AG04450 (cell line): ENCODE data around the gene NRBP1. TPM values are rescaled to one million over a fixed set of nuclear protein-coding genes. Genes with fewer than 3 reads are reported as not detected.

Experiments used
- CTCF ChIA-PET: fragments of 300-600, 350-600 bp; formaldehyde crosslinking; extraction: SDS; loops from one replicate; lab custom pipeline; 2022; ENCODE audit warnings: antibody characterized with exemption, inconsistent platforms; lab: Charles Lee
- POLR2A ChIA-PET: fragments of 350-600 bp; formaldehyde crosslinking; extraction: SDS; loops from one replicate; lab custom pipeline; 2021; ENCODE audit warnings: antibody characterized with exemption, inconsistent platforms; lab: Yijun Ruan, JAX
- DNase-seq: peaks from one replicate; pipeline ENCODE4 v3.0.0-alpha.2; 2011; ENCODE audit warnings: low read depth, low spot score
- H3K27ac ChIP-seq: one replicate; pipeline ENCODE4 v1.5.1; 2012; ENCODE audit warnings: low read depth, low read length, control low read depth
- H3K27me3 ChIP-seq: one replicate; pipeline ENCODE4 v1.6.0; 2012; ENCODE audit warnings: low read length; ENCODE audit not compliant: control insufficient read depth, insufficient read depth
- H3K4me3 ChIP-seq: 2 replicates; pipeline ENCODE4 v1.5.1; 2011; ENCODE audit warnings: mild to moderate bottlenecking, low read depth, low read length, control low read depth
- H3K9me3 ChIP-seq: 2 replicates; pipeline ENCODE4 v1.5.1; 2012; ENCODE audit warnings: low read length; ENCODE audit not compliant: control insufficient read depth, insufficient read depth
- polyA plus RNA-seq: library from polyadenylated mRNA; depleted of rRNA; stranded (reverse); fragments of >200 nt; gene quantifications from 2 replicates; pipeline ENCODE4 v1.2.3, GENCODE V29; 2011
- TF ChIP-seq, protein P1 (sequence below): IDR thresholded peaks from 2 replicates; pipeline ENCODE4 v1.5.1; 2011; ENCODE audit warnings: low read depth, low read length, control low read depth, inconsistent platforms

Gene NRBP1
- polyA plus RNA-seq, 1 experiment: 181 TPM

DNA sequence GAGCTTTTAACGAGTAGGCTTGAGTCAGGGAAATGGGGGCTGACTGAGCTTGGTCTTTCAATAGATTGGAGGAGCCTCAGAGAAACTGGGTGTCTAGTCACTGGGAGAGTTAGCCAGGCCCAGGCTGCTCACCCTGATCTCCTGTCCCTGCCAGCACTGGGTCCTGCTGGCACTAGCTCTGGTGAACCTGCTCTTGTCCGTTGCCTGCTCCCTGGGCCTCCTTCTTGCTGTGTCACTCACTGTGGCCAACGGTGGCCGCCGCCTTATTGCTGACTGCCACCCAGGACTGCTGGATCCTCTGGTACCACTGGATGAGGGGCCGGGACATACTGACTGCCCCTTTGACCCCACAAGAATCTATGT, 14.5 kb downstream of the NRBP1 start:
- CTCF ChIA-PET: no interaction called here
- POLR2A ChIA-PET: no interaction called here

GRCh38 chr2:27445155-27445554, 16.7 kb downstream of the NRBP1 start:
- Histone ChIP-seq H3K4me3 (no peak overlapping the region), H3K27me3 (no peaks in the 10 kb centered on the region), H3K27ac (no peak overlapping the region), H3K9me3 (no peaks in the 10 kb centered on the region)
- DNase-seq: no peak
- TF ChIP-seq, protein P1, sequence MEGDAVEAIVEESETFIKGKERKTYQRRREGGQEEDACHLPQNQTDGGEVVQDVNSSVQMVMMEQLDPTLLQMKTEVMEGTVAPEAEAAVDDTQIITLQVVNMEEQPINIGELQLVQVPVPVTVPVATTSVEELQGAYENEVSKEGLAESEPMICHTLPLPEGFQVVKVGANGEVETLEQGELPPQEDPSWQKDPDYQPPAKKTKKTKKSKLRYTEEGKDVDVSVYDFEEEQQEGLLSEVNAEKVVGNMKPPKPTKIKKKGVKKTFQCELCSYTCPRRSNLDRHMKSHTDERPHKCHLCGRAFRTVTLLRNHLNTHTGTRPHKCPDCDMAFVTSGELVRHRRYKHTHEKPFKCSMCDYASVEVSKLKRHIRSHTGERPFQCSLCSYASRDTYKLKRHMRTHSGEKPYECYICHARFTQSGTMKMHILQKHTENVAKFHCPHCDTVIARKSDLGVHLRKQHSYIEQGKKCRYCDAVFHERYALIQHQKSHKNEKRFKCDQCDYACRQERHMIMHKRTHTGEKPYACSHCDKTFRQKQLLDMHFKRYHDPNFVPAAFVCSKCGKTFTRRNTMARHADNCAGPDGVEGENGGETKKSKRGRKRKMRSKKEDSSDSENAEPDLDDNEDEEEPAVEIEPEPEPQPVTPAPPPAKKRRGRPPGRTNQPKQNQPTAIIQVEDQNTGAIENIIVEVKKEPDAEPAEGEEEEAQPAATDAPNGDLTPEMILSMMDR: no peak
- CTCF ChIA-PET: no interaction called here
- POLR2A ChIA-PET: no interaction called here

More for the DNA sequence above, 14.5 kb downstream of the NRBP1 start:
- no peak overlapping the region for H3K4me3 ChIP-seq
- H3K9me3 ChIP-seq: no peaks in the 10 kb centered on the region
- TF ChIP-seq, protein P1: no peak
- no peak overlapping the region for H3K27ac ChIP-seq
- H3K27me3 ChIP-seq: no peaks in the 10 kb centered on the region
- no peak for DNase-seq

DNA sequence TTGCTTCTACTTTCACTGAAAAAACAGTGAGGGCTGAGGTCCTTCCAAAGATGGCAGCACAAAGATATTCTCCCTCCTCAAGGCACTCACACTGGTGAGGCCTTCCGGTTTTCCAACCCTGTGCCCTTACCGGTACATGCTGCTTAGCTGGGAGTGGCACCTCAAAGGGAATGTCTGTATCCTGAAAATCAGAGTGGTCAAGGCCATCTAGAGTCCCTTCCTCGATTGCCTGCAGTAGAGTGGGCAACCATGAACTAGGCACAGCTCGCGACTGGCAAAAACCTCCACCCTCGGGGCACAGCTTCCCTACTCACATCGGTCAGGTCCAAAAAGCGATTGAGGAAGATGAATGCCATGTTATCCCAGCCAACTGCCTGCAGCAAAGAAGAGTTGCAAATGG, 17.2 kb downstream of the NRBP1 start:
- ChIA-PET POLR2A (interaction anchor here (1.2 kb wide), 1 partner anchor 17 kb away, joined by 5 read pairs; the partner anchor contains the start of gene NRBP1), CTCF (no interaction called here)
- Histone ChIP-seq H3K27ac (no peak overlapping the region), H3K4me3 (no peak overlapping the region), H3K27me3 (no peaks in the 10 kb centered on the region), H3K9me3 (no peaks in the 10 kb centered on the region)
- no peak for DNase-seq
- TF ChIP-seq, protein P1: no peak

DNA sequence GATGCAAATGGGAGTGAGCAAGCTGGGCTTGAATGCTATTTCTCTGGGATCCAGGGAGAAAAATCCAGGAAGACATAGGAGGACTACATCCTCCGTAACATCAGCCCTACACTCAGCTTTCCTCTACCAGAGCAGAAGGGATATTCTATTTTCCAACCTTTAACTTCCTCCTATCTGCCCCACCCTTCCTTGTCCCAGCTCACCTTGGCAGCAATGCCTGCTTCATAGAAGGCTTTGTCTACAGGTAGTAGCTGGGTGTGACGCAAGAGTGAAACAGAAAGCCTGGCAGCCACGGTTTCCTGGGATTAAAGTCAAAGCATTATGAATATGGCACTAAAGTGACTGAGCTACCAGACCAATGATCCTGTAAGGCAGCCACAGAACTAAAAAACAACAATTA, 17.6 kb downstream of the NRBP1 start:
- CTCF ChIA-PET: no interaction called here
- no peak for DNase-seq
- no peaks in the 10 kb centered on the region for H3K9me3 ChIP-seq
- no peak overlapping the region for H3K27ac ChIP-seq
- POLR2A ChIA-PET: interaction anchor here (1.2 kb wide), 1 partner anchor 17 kb away, joined by 5 read pairs; the partner anchor contains the start of gene NRBP1
- no peak overlapping the region for H3K4me3 ChIP-seq
- no peaks in the 10 kb centered on the region for H3K27me3 ChIP-seq
- TF ChIP-seq, protein P1: no peak

DNA sequence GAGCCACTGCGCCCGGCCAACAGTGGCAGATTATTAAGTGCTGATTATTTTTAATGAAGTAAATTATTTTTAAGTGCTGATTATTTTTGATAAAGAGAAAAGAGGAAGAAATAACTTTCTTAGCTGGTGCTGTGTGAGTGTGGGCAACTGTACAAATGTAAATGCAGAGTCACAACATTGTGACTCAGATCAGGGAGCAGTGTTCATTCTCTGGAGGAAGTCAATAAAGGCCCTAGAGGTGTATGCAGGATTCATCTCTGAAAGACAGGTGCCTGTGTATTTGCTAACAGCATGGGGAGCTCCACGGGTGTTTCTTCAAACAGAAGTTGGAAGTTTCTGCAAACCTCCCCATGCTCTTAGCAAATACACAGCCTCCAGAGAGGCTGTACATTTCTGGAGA, 19.9 kb downstream of the NRBP1 start:
- ChIA-PET POLR2A (no interaction called here), CTCF (no interaction called here)
- Histone ChIP-seq H3K27ac (no peak overlapping the region), H3K27me3 (no peaks in the 10 kb centered on the region), H3K9me3 (no peaks in the 10 kb centered on the region), H3K4me3 (no peak overlapping the region)
- no peak for DNase-seq
- TF ChIP-seq, protein P1: no peak
